ENCODE data around the gene C3orf52. TPM values are rescaled to one million over a fixed set of nuclear protein-coding genes. Genes with fewer than 3 reads are reported as not detected.

The C3orf52 gene
- total RNA-seq, 2 experiments from 2014 or later: 2.0 to 3.3 TPM

GRCh38 chr3:112136046-112136445 is 49.9 kb downstream of the C3orf52 start:
- DNase-seq (no peak), ATAC-seq (no peak)
- Mint-ChIP-seq H3K27me3 (no peaks in the 10 kb centered on the region), H3K36me3 (ENCODE audit: low read depth) (peaks cover 1% of the 10 kb centered on the region), H3K4me1 (ENCODE audit: low read depth) (peaks cover 58% of the 10 kb centered on the region), H3K4me3 (no peak overlapping the region), H3K27ac (peak overlapping the region; percentile 4), H3K9me3 (no peaks in the 10 kb centered on the region)
- POLR2A ChIA-PET: no interaction called here
- TF ChIP-seq CTCF (IDR thresholded peaks at IDR 0.05): no peak
- intact Hi-C loops (cut with micrococcal nuclease): loop anchor here (5.0 to 10.0 kb wide), 2 partner anchors 159 to 381 kb away; partner anchors contain the start of gene SLC9C1
- CTCF ChIA-PET: interaction anchor here (1.0 to 5.5 kb wide), 9 partner anchors 11 to 395 kb away, joined by 3 to 39 read pairs (median 9); partner anchors contain the start of genes CD200 and SLC9C1

GRCh38 chr3:112136959-112137693 is 50.9 kb downstream of the C3orf52 start:
- peak; percentile 65 for DNase-seq
- peaks cover 57% of the 10 kb centered on the region for H3K4me1 Mint-ChIP-seq (ENCODE audit: low read depth)
- POLR2A ChIA-PET: interaction anchor here (1.1 kb wide), 1 partner anchor 23 kb away, joined by 3 read pairs; no protein-coding TSS in a partner anchor
- no peaks in the 10 kb centered on the region for H3K9me3 Mint-ChIP-seq
- no peak for ATAC-seq
- intact Hi-C loops (cut with micrococcal nuclease): loop anchor here (5.0 to 10.0 kb wide), 2 partner anchors 158 to 380 kb away; partner anchors contain the start of gene SLC9C1
- peak overlapping the region; percentile 44 for H3K27ac Mint-ChIP-seq
- no peak overlapping the region for H3K4me3 Mint-ChIP-seq
- peak; percentile 75 for TF ChIP-seq CTCF (IDR thresholded peaks at IDR 0.05)
- H3K27me3 Mint-ChIP-seq: no peaks in the 10 kb centered on the region
- no peaks in the 10 kb centered on the region for H3K36me3 Mint-ChIP-seq (ENCODE audit: low read depth)
- CTCF ChIA-PET: interaction anchor here (1.0 to 5.5 kb wide), 20 partner anchors 9 to 423 kb away, joined by 3 to 39 read pairs (median 4); partner anchors contain the start of genes CD200 and SLC9C1

GRCh38 chr3:112137781-112138180 is 51.6 kb downstream of the C3orf52 start:
- no peak overlapping the region for H3K27ac Mint-ChIP-seq
- intact Hi-C loops (cut with micrococcal nuclease): loop anchor here (5.0 to 10.0 kb wide), 2 partner anchors 157 to 380 kb away; partner anchors contain the start of gene SLC9C1
- H3K27me3 Mint-ChIP-seq: no peaks in the 10 kb centered on the region
- no peak overlapping the region for H3K4me3 Mint-ChIP-seq
- ChIA-PET CTCF (interaction anchor here (0.6 to 5.5 kb wide), 19 partner anchors 10 to 423 kb away, joined by 3 to 39 read pairs (median 4); partner anchors contain the start of genes CD200 and SLC9C1), POLR2A (interaction anchor here (1.1 kb wide), 1 partner anchor 24 kb away, joined by 3 read pairs; no protein-coding TSS in a partner anchor)
- no peaks in the 10 kb centered on the region for H3K9me3 Mint-ChIP-seq
- peaks cover 51% of the 10 kb centered on the region for H3K4me1 Mint-ChIP-seq (ENCODE audit: low read depth)
- no peak for ATAC-seq
- TF ChIP-seq CTCF (IDR thresholded peaks at IDR 0.05): no peak
- peaks cover under 1% of the 10 kb centered on the region for H3K36me3 Mint-ChIP-seq (ENCODE audit: low read depth)
- DNase-seq: no peak

- H3K9me3 Mint-ChIP-seq: peaks cover 3% of the 10 kb centered on the region
- H3K27ac Mint-ChIP-seq: no peak overlapping the region
- ATAC-seq (no peak), DNase-seq (no peak)
- peaks cover 2% of the 10 kb centered on the region for H3K36me3 Mint-ChIP-seq (ENCODE audit: low read depth)
- ChIA-PET POLR2A (interaction anchor here (0.9 kb wide), 1 partner anchor 11 kb away, joined by 3 read pairs; no protein-coding TSS in a partner anchor), CTCF (interaction anchor here (0.6 to 5.5 kb wide), 14 partner anchors 9 to 382 kb away, joined by 3 to 39 read pairs (median 7); partner anchors contain the start of genes CD200 and SLC9C1)
- peaks cover 48% of the 10 kb centered on the region for H3K4me1 Mint-ChIP-seq (ENCODE audit: low read depth)
- H3K27me3 Mint-ChIP-seq: no peaks in the 10 kb centered on the region
- no peak overlapping the region for H3K4me3 Mint-ChIP-seq
- no peak for TF ChIP-seq CTCF (IDR thresholded peaks at IDR 0.05)
- intact Hi-C loops (cut with micrococcal nuclease): loop anchor here (5.0 to 10.0 kb wide), 2 partner anchors 156 to 379 kb away; partner anchors contain the start of gene SLC9C1
Observed at GRCh38 chr3:112138219-112138969, 52.2 kb downstream of the C3orf52 start.
